Measurements from ENCODE around the gene OSBP. TPM values are rescaled to one million over a fixed set of nuclear protein-coding genes. Genes with fewer than 3 reads are reported as not detected.
"Not testable (repeated sequence)": the region's sequence is repeated elsewhere in the genome, so short reads cannot be mapped to it uniquely, and the experiment has no call there.

The OSBP gene
- polyA plus RNA-seq, 2 donors, result 7.5 to 13.6 TPM

DNA sequence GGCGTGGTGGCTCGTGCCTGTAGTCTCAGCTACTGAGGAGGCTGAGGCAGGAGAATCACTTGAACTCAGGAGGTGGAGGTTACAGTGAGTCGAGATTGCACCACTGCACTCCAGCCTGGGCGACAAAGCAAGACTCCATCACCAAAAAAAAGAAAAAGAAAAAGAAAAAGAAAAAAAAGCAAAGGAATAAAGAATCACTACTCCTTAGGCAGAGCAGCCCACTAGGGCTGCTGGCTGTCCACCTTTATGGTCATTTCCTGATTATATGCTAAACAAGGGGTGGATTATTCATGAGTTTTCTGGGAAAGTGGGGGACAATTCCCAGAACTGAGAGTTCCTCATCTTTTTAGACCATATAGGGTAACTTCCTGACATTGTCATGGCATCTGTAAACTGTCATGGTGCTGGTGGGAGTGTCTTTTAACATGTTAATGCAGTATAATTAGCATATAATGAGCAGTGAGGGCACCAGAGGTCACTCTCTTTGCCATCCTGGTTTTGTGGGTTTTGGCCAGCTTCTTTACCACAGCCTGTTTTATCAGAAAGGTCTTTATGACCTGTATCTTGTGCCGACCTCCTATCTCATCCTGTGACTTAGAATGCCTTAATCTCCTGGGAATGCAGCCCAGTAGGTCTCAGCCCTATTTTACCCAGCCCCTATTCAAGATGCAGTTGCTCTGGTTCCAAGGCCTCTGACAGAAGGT lies 67.8 kb downstream of the OSBP start:
- not testable (repeated sequence) for H3K9me3 ChIP-seq (ENCODE audit: control insufficient read depth in 2 of 2, insufficient read depth in 1 of 2, low read depth in 1 of 2, low read length in 1 of 2); H3K4me1 ChIP-seq (ENCODE audit: control insufficient read depth in 2 of 2, insufficient read depth in 2 of 2, low read length in 1 of 2); H3K4me3 ChIP-seq (ENCODE audit: low read depth in 1 of 2, low read length in 2 of 2); H3K27ac ChIP-seq (ENCODE audit: low read depth in 2 of 2, low read length in 1 of 2); H3K27me3 ChIP-seq (ENCODE audit: control insufficient read depth in 1 of 2, insufficient read depth in 2 of 2, low read length in 2 of 2); H3K36me3 ChIP-seq (ENCODE audit: control insufficient read depth in 2 of 2, insufficient read depth in 2 of 2, low read length in 1 of 2)
- 85 to 89% methylated on average over 5 of the region's 5 CpGs for WGBS, 2 donors

DNA sequence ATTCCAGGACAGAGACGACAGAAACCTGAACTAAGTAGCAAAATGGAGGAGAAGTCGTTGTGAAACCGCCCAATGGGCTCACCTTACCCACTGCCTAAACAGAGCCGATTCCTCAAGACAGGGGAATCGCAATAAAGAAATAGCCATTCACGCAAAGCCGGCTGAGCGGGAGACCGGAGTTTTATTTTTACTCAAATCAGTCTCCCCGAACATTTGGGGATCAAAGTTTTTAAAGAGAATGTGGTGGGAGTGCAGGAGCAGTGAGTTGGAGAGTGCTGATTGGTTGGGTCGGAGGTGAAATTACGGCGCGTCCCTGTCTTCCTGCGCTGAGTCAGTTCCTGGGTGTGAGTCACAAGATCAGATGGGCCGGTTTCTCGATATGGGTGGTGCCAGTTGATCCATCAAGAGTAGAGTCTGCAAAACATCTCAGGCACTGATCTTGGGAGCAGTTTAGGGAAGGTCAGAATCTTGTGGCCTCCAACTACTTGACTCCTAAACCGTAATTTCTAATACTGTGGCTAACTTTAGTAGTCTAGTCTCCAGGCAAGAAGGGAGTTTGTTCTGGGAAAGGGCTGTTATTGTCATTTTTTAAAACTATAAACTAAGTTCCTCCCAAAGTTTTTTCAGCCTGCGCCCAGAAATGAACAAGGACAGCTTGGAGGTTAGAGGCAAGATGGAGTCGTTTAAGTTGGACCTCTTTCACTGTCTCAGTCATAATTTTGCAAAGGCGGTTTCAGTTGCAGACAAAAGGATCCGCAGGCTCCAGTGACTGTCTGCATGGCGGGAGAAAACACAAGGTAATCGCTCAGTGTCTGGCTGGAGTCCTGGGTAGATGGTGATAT lies 70.2 kb downstream of the OSBP start:
- H3K36me3 ChIP-seq (ENCODE audit: control insufficient read depth in 2 of 2, insufficient read depth in 2 of 2, low read length in 1 of 2), result no peaks in the 10 kb centered on the region
- H3K4me1 ChIP-seq (ENCODE audit: control insufficient read depth in 2 of 2, insufficient read depth in 2 of 2, low read length in 1 of 2), result no peaks in the 10 kb centered on the region
- no peaks in the 10 kb centered on the region for H3K27me3 ChIP-seq (ENCODE audit: control insufficient read depth in 1 of 2, insufficient read depth in 2 of 2, low read length in 2 of 2)
- 91 to 92% methylated on average over 24 of the region's 24 CpGs for WGBS, 2 donors
- H3K4me3 ChIP-seq (ENCODE audit: low read depth in 1 of 2, low read length in 2 of 2), result no peak overlapping the region
- H3K9me3 ChIP-seq (ENCODE audit: control insufficient read depth in 2 of 2, insufficient read depth in 1 of 2, low read depth in 1 of 2, low read length in 1 of 2), result peaks cover 0 to 2% of the 10 kb centered on the region in 2 donors
- no peak overlapping the region for H3K27ac ChIP-seq (ENCODE audit: low read depth in 2 of 2, low read length in 1 of 2)

DNA sequence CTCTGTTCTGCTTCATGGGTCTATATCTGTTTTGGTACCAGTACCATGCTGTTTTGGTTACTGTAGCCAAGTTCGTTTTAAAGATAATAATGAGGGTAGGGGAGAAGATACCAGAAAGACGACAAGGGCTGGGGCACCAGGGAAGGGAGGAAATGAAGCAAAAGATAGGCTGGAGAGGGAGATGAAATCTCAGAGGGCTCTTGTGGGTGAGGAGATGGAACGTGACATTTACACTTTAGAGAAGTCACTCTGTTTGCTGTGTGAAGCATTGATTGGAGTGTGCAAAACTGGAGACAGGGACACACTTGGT lies 70.8 kb downstream of the OSBP start:
- H3K27ac ChIP-seq (ENCODE audit: low read depth in 2 of 2, low read length in 1 of 2), result no peak overlapping the region
- peaks cover 0 to 2% of the 10 kb centered on the region in 2 donors for H3K9me3 ChIP-seq (ENCODE audit: control insufficient read depth in 2 of 2, insufficient read depth in 1 of 2, low read depth in 1 of 2, low read length in 1 of 2)
- no peaks in the 10 kb centered on the region for H3K4me1 ChIP-seq (ENCODE audit: control insufficient read depth in 2 of 2, insufficient read depth in 2 of 2, low read length in 1 of 2)
- H3K36me3 ChIP-seq (ENCODE audit: control insufficient read depth in 2 of 2, insufficient read depth in 2 of 2, low read length in 1 of 2), result no peaks in the 10 kb centered on the region
- 73 to 79% methylated on average over 3 of the region's 3 CpGs for WGBS, 2 donors
- H3K4me3 ChIP-seq (ENCODE audit: low read depth in 1 of 2, low read length in 2 of 2), result no peak overlapping the region
- H3K27me3 ChIP-seq (ENCODE audit: control insufficient read depth in 1 of 2, insufficient read depth in 2 of 2, low read length in 2 of 2), result no peaks in the 10 kb centered on the region

DNA sequence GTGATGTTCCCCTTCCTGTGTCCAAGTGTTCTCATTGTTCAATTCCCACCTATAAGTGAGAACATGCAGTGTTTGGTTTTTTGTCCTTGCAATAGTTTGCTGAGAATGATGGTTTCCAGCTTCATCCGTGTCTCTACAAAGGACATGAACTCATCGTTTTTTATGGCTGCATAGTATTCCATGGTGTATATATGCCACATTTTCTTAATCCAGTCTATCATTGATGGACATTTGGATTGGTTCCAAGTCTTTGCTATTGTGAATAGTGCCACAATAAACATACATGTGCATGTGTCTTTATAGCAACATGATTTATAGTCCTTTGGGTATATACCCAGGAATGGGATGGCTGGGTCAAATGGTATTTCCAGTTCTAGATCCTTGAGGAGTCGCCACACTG lies 71.9 kb downstream of the OSBP start:
- H3K4me1 ChIP-seq (ENCODE audit: control insufficient read depth in 2 of 2, insufficient read depth in 2 of 2, low read length in 1 of 2); H3K27ac ChIP-seq (ENCODE audit: low read depth in 2 of 2, low read length in 1 of 2); H3K27me3 ChIP-seq (ENCODE audit: control insufficient read depth in 1 of 2, insufficient read depth in 2 of 2, low read length in 2 of 2); H3K4me3 ChIP-seq (ENCODE audit: low read depth in 1 of 2, low read length in 2 of 2); H3K9me3 ChIP-seq (ENCODE audit: control insufficient read depth in 2 of 2, insufficient read depth in 1 of 2, low read depth in 1 of 2, low read length in 1 of 2); H3K36me3 ChIP-seq (ENCODE audit: control insufficient read depth in 2 of 2, insufficient read depth in 2 of 2, low read length in 1 of 2): not testable (repeated sequence)
- 73 to 77% methylated on average over 3 of the region's 3 CpGs for WGBS, 2 donors

DNA sequence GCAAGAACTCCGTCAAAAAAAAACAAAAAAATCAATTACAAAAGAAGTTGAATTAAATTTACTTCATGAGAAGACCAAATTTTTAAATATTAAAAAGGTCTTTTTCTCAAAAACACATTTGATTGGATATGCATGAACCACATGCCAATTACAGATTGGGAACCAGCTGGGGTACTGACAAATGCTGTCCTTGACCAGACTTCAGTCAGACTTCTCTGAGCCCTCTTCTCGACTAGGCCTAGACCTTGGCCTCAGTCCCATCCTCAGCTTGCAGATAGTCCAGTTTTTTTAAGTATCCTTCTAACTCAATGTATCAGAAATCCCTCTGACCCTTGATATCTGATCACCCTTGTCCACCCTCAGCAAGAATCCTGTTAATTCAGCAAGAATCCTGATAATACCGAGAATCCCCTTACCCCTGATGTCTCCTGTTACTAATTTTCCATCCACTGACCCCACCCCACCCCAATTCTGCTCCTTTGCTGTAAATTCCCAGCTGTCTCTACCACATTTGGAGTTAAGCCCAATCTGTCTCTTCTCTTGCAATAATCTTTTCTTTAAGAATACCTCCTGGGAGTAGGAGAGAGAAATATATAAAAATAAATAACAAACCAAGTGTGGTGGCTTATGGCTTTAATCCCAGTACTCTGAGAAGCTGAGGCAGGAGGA lies 73.3 kb downstream of the OSBP start:
- H3K4me3 ChIP-seq (ENCODE audit: low read depth in 1 of 2, low read length in 2 of 2), result no peak overlapping the region
- H3K27me3 ChIP-seq (ENCODE audit: control insufficient read depth in 1 of 2, insufficient read depth in 2 of 2, low read length in 2 of 2), result no peaks in the 10 kb centered on the region
- 66 to 72% methylated on average over 3 of the region's 3 CpGs for WGBS, 2 donors
- no peaks in the 10 kb centered on the region for H3K36me3 ChIP-seq (ENCODE audit: control insufficient read depth in 2 of 2, insufficient read depth in 2 of 2, low read length in 1 of 2)
- peaks cover 0 to 2% of the 10 kb centered on the region in 2 donors for H3K9me3 ChIP-seq (ENCODE audit: control insufficient read depth in 2 of 2, insufficient read depth in 1 of 2, low read depth in 1 of 2, low read length in 1 of 2)
- no peaks in the 10 kb centered on the region for H3K4me1 ChIP-seq (ENCODE audit: control insufficient read depth in 2 of 2, insufficient read depth in 2 of 2, low read length in 1 of 2)
- H3K27ac ChIP-seq (ENCODE audit: low read depth in 2 of 2, low read length in 1 of 2), result no peak overlapping the region

DNA sequence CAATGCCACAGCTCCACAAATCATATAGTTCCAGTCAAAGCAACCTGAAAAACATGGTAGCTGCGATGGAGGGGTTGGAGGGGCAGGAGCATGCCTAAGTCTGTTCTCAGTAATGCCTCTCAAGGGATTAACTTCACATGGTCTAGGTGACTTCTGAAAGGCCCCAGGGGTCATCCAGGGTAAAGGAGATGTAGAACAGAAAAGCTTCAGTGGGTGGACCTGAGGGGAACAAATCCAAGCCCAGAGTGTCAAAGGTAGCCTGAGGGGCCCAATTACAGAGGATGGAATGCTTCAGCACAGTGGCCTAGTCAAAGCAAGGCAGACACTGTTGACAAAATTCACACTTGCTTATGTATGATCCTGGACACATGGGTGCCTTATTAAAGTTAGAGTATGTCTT lies 80.9 kb downstream of the OSBP start:
- Histone ChIP-seq H3K27ac (ENCODE audit: low read depth in 2 of 2, low read length in 1 of 2) (no peak overlapping the region), H3K27me3 (ENCODE audit: control insufficient read depth in 1 of 2, insufficient read depth in 2 of 2, low read length in 2 of 2) (no peaks in the 10 kb centered on the region), H3K4me3 (ENCODE audit: low read depth in 1 of 2, low read length in 2 of 2) (no peak overlapping the region), H3K36me3 (ENCODE audit: control insufficient read depth in 2 of 2, insufficient read depth in 2 of 2, low read length in 1 of 2) (no peaks in the 10 kb centered on the region), H3K9me3 (ENCODE audit: control insufficient read depth in 2 of 2, insufficient read depth in 1 of 2, low read depth in 1 of 2, low read length in 1 of 2) (no peaks in the 10 kb centered on the region), H3K4me1 (ENCODE audit: control insufficient read depth in 2 of 2, insufficient read depth in 2 of 2, low read length in 1 of 2) (no peaks in the 10 kb centered on the region)
- WGBS, 2 donors, result 87 to 92% methylated on average over 1 of the region's 1 CpG

DNA sequence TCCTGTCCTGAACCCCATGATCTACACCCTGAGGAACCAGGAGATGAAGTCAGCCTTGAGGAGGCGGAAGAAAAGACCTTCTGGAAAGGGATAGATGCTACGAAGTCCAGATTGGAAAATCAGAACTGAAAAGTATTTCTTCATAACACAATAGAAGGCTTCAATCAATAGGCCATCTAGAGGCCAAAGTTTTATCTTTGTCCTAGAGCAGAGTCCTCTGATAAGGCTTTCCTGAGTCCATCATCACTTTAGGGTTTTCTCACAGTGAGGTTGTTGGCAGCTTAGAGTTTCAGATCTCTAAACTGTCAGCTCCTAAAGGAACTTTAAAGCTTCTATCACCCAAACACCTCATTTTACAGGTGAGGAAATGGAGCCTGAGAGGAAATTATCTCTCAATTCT lies 83.0 kb downstream of the OSBP start:
- H3K27me3 ChIP-seq (ENCODE audit: control insufficient read depth in 1 of 2, insufficient read depth in 2 of 2, low read length in 2 of 2), result no peaks in the 10 kb centered on the region
- H3K36me3 ChIP-seq (ENCODE audit: control insufficient read depth in 2 of 2, insufficient read depth in 2 of 2, low read length in 1 of 2), result no peaks in the 10 kb centered on the region
- no peaks in the 10 kb centered on the region for H3K9me3 ChIP-seq (ENCODE audit: control insufficient read depth in 2 of 2, insufficient read depth in 1 of 2, low read depth in 1 of 2, low read length in 1 of 2)
- no peak overlapping the region for H3K27ac ChIP-seq (ENCODE audit: low read depth in 2 of 2, low read length in 1 of 2)
- no peaks in the 10 kb centered on the region for H3K4me1 ChIP-seq (ENCODE audit: control insufficient read depth in 2 of 2, insufficient read depth in 2 of 2, low read length in 1 of 2)
- no peak overlapping the region for H3K4me3 ChIP-seq (ENCODE audit: low read depth in 1 of 2, low read length in 2 of 2)
- 84 to 88% methylated on average over 2 of the region's 2 CpGs for WGBS, 2 donors

DNA sequence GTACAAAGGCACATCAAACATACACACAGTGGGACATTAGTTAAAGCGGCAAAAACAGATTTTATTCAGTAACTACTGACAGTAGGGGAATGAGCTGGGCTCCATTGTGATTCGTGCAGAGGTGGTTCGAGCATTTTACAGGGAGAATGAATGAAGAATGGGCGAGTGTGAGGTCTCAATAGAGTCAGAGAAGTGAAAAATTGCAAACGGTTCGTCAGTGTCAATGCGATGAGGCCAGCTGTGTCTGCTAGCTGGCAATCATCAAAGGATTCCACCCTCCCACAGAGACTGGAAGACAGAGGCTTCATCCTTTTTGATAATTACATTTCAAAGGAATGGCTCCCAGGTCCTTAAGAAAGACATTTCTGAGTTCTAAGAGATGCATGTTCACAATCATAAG lies 86.9 kb downstream of the OSBP start:
- no peaks in the 10 kb centered on the region for H3K4me1 ChIP-seq (ENCODE audit: control insufficient read depth in 2 of 2, insufficient read depth in 2 of 2, low read length in 1 of 2)
- no peak overlapping the region for H3K27ac ChIP-seq (ENCODE audit: low read depth in 2 of 2, low read length in 1 of 2)
- H3K27me3 ChIP-seq (ENCODE audit: control insufficient read depth in 1 of 2, insufficient read depth in 2 of 2, low read length in 2 of 2), result no peaks in the 10 kb centered on the region
- no peaks in the 10 kb centered on the region for H3K9me3 ChIP-seq (ENCODE audit: control insufficient read depth in 2 of 2, insufficient read depth in 1 of 2, low read depth in 1 of 2, low read length in 1 of 2)
- no peaks in the 10 kb centered on the region for H3K36me3 ChIP-seq (ENCODE audit: control insufficient read depth in 2 of 2, insufficient read depth in 2 of 2, low read length in 1 of 2)
- no peak overlapping the region for H3K4me3 ChIP-seq (ENCODE audit: low read depth in 1 of 2, low read length in 2 of 2)
- 56% methylated on average over 7 of the region's 7 CpGs for WGBS, 2 donors

All from esophagus (tissue), 2 donors.